ENCODE data around the gene PFKFB2.

PFKFB2 gene

GRCh38 chr1:207088701-207089626, 35.9 kb downstream of the PFKFB2 start, which contains the start of gene C4BPB:
TSS of gene C4BPB (plus strand) at chr1:207088860. CDS start at chr1:207089532, 672 bp downstream.
- DNase-seq: no peak

- no peak for DNase-seq
Observed at GRCh38 chr1:207089627-207090355, 36.7 kb downstream of the PFKFB2 start.

GRCh38 chr1:207091200-207091908, 38.3 kb downstream of the PFKFB2 start:
- no peak for DNase-seq

GRCh38 chr1:207093944-207094343, 40.9 kb downstream of the PFKFB2 start:
- no peak for DNase-seq

- DNase-seq: no peak
Observed at GRCh38 chr1:207097871-207098324, 44.8 kb downstream of the PFKFB2 start.

- no peak for DNase-seq
Observed at GRCh38 chr1:207101720-207102119, 48.6 kb downstream of the PFKFB2 start.

GRCh38 chr1:207102146-207102545, 49.1 kb downstream of the PFKFB2 start:
- DNase-seq: no peak

- no peak for DNase-seq
Observed at GRCh38 chr1:207102659-207103058, 49.6 kb downstream of the PFKFB2 start.

GRCh38 chr1:207103892-207104373, 50.9 kb downstream of the PFKFB2 start, which contains the start of gene C4BPA:
TSS of gene C4BPA (plus strand) at chr1:207104233. CDS start at chr1:207113026, 8,793 bp downstream.
- DNase-seq: no peak

- DNase-seq: no peak
Observed at GRCh38 chr1:207109004-207109403, 55.9 kb downstream of the PFKFB2 start.

- no peak for DNase-seq
Observed at GRCh38 chr1:207112616-207113296, 59.7 kb downstream of the PFKFB2 start.

- DNase-seq: no peak
Observed at GRCh38 chr1:207115269-207115668, 62.2 kb downstream of the PFKFB2 start.

GRCh38 chr1:207124389-207124788, 71.3 kb downstream of the PFKFB2 start:
- no peak for DNase-seq

- no peak for DNase-seq
Observed at GRCh38 chr1:207128336-207128921, 75.4 kb downstream of the PFKFB2 start.

GRCh38 chr1:207129053-207129452, 76.0 kb downstream of the PFKFB2 start:
- no peak for DNase-seq

All from hypothalamus (tissue), 51 donors.